ENCODE results near the gene NR2F1-AS1.

The NR2F1-AS1 gene

DNA sequence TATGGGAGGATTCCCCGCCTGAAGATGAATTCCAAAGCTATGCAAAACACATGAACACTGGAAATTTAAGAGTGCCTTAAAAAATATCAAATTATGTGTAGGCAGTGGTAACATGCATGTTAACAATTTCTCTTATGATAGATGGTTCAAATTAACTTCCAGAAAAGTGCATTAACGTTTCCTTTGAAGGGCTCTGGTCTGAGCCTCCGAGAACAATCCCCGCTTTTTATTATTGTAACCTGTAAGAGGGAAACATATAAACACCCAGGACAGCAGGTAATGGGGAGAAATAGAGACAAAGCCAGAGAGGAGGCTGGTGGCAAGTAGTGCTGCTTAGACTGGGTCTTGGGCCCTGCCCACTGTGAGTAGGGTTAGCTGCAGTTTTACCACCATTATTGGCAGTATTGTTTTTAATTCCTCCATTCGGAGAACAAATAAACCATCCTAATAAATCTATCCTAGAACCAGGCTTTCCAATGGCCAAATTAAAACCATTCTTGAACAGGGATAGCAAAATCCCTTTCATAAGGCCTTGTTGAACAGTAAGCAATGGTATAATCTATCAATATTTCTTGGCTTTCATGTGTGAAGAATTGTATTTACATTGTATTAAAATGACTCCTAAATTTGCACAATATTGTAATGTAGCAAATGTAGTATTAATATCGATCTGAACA is 8.3 kb upstream of the NR2F1-AS1 start:
- DNase-seq: no peak

DNA sequence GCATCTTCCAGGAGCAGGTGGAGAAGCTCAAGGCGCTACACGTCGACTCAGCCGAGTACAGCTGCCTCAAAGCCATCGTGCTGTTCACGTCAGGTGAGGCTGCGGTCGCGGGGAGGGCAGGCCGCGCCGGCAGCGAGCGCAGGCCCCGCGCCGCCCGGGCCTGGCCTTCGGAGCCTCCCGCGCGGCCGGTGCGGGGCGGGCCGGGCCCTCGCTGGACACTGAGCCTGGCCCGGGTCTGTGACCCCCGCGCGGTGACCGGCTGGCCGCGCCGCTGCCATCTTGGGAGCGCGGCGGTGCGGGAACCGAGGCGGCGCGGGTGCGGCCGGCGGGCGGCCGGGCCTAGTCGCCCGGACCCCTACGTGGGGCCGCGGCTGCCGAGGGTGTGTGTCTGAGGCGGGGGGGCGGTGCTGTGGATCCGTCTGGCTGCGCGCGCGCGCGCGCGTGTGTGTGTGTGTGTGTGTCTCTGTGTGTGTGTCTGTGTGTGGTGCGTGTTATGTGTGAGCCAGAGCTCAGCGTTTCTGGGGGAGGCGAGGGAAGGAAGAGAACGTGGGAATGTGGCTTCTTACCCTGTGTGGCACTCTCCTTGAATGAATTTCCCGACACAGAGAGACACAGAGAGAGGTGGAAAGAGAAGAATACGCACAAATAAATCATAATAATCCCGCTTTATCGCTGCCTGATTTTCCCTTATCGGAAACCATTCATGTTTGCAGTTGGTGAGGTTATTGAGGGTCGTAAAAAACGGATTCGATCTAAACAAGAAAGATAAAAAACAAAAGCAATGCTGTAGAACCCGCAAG is 7.5 kb upstream of the NR2F1-AS1 start:
- no peak for DNase-seq

- no peak for DNase-seq
These were observed 6.8 kb upstream of the NR2F1-AS1 start for GRCh38 chr5:93587597-93588351.

DNA sequence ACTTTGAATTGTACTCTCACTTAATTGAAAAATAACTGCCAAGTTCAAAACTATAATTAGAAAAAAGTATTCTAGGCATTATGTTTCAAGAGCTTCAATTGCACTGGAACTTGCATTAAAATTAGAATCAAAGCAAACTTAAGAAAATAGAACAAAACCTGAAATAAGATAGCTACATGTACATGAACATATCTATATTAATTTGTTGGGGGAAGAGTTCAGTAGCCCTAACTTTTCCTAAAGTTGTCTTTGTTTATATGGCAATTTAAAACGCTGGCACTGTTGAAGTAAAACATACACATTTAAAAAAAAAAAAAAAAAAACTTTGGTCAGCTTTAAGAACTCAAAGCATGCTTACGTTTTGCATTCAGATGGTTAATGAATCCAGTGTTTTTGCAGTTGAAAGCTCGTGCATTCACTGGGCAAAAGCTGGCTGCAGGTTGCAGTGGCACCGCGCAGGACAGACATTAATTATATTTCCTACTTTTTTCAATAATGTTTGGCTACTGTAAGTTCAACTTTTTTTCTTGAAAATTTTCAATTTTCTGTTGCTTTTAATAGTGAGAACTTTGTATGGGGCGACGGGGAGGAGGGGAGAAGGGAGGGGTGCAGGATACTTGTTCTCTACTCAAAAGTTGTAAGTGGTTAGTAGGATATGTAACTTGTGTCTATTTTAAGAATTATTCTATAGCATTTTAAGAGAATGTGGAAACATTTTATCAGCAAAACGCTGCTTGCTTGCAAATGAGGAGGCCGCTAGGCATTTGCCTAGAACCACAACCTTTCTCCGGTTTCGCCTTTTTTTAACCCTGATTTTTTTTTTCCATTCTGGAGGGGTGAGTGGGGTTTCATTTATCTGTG is 5.9 kb upstream of the NR2F1-AS1 start:
- no peak for DNase-seq

GRCh38 chr5:93585767-93586385 is 4.9 kb upstream of the NR2F1-AS1 start:
- DNase-seq: no peak

DNA sequence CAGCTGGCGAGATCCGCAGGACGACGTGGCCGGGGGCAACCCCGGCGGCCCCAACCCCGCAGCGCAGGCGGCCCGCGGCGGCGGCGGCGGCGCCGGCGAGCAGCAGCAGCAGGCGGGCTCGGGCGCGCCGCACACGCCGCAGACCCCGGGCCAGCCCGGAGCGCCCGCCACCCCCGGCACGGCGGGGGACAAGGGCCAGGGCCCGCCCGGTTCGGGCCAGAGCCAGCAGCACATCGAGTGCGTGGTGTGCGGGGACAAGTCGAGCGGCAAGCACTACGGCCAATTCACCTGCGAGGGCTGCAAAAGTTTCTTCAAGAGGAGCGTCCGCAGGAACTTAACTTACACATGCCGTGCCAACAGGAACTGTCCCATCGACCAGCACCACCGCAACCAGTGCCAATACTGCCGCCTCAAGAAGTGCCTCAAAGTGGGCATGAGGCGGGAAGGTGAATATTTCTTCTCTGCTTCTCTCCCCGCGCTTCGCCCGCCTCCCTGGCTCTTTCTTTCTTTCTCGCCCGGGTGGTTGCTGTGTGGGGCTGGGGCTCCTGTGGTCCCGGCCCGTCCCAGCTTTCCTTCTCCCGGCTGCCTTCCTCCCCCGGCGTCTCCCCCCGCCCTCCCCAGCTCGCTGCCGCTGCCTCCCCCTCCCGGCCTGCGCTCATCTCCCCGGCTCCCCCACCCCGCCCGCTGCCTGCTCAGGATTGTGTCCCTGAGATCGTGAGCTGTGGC is 4.2 kb upstream of the NR2F1-AS1 start:
- DNase-seq: peak; percentile 42

GRCh38 chr5:93584596-93585040 is 3.6 kb upstream of the NR2F1-AS1 start:
- DNase-seq: no peak

- DNase-seq: peak; percentile 59
These were observed 3.0 kb upstream of the NR2F1-AS1 start for GRCh38 chr5:93583768-93584595.

GRCh38 chr5:93583439-93583767 is 2.4 kb upstream of the NR2F1-AS1 start:
- peak; percentile 52 for DNase-seq

GRCh38 chr5:93582677-93583438 is 1.8 kb upstream of the NR2F1-AS1 start, which contains the start of gene NR2F1:
Gene NR2F1 (plus strand): TSS chr5:93583222. CDS start chr5:93585024, 1,802 bp downstream.
- DNase-seq: peak; percentile 99

DNA sequence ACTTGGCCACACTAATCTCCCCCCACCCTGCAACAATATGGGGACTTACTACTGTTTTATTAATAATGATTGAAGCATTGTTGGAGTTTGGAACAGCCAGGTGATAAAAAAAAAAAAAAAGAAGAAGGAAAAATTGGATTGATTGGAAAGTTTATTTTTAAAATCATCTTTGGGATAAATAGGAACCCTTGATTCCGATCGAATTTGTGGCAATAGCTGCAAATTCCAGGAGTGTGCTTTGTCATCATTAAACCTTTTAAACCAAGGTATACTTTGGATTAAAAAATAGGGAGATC is 1.1 kb upstream of the NR2F1-AS1 start:
- no peak for DNase-seq

DNA sequence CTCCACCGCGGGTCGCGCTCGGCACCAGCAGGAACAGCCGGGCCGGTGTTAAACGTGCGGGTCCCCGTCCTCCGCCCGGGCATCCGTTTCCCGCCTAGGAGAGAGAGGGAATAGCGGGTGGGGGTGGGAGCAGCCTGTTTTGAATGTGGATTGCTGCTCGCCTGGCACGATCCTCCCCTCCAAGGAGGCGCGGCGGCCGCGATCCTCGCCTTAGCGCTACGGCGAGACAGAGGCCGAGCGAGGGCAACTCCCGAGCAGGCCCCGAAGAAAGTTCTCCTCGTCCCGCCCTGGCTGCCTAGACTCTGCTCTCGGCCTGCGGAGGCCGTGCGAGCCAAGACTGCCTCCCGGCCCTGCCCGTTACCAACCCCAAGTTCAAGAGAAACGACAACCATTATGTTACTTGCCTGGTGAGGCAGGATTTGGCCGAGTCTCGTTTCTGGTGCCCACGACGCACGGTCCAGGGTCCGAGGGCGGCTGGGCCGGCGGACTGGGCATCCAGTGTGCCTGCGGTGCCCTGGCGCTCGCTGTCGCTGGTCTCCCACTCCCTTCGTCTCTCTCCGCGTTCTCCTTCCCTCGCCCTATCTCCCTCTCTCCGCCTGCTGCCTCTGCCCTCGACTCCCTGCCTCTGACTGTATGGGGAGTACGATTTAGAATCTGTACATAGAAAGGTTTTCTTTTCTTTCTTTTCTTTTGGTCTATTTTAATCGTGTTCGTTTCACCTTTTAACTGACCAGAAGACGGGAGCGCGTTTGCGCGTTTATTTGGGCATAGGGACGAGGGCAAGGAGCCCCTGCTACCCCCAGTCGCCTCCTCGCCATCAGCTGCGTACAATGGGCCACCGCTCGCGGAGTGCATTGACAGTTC is 724 bp downstream of the NR2F1-AS1 start:
- DNase-seq: no peak

DNA sequence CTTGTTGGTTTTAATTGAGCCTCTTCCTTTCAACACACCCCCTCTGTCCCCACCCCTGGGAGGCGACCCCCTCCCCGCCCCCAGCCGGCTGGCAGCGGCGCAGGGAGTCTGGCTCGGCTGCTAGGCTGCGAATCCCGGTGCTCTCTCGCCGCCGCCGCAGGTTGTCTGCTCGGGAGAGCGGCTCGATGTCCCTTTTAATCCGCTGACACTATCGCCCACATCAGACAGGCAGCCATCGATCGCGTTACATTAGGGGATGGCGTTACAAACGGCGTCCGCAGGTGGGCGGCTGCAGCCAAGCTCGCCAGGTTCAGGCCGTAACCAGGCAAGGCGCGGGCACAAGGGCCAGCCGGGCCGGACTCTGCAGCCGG is 1.3 kb downstream of the NR2F1-AS1 start:
- DNase-seq: no peak

GRCh38 chr5:93578813-93579691 is 2.0 kb downstream of the NR2F1-AS1 start:
- DNase-seq: no peak

- DNase-seq: no peak
These were observed 2.9 kb downstream of the NR2F1-AS1 start for GRCh38 chr5:93577854-93578812.

- DNase-seq: peak; percentile 86
These were observed 3.8 kb downstream of the NR2F1-AS1 start for GRCh38 chr5:93576994-93577853.
